Activated B cell treated with CpG ODN at 0.5 μM for 24 hours (primary cell): ENCODE data around the gene MYCBP2. TPM values are rescaled to one million over a fixed set of nuclear protein-coding genes. Genes with fewer than 3 reads are reported as not detected.
"Not testable (repeated sequence)": the region's sequence is repeated elsewhere in the genome, so short reads cannot be mapped to it uniquely, and the experiment has no call there.

ENCODE experiments used
- ATAC-seq: fragments of 200-7000 bp; cut with Tn5 transposase; one replicate; pipeline ENCODE4 v1.10.0; 2021; ENCODE audit warnings: low read depth, mild to moderate bottlenecking, moderate library complexity
- CTCF ChIA-PET: fragments of 350-600 bp; sonication (Branson Sonifier 250); formaldehyde crosslinking; loops from one replicate; lab custom pipeline; 2021; ENCODE audit warnings: antibody characterized with exemption; lab: Charles Lee
- POLR2A ChIA-PET: fragments of 350-600 bp; sonication (Branson Sonifier 250); formaldehyde crosslinking; loops from one replicate; lab custom pipeline; 2021; ENCODE audit warnings: antibody characterized with exemption; lab: Charles Lee
- DNase-seq: peaks from one replicate; pipeline ENCODE4 v3.0.0; 2022
- H3K27ac Mint-ChIP-seq: one replicate; pipeline ENCODE4 v1.8.0; 2020; ENCODE audit warnings: mixed read lengths
- H3K27me3 Mint-ChIP-seq: one replicate; pipeline ENCODE4 v1.8.0; 2021; ENCODE audit warnings: mixed read lengths
- H3K36me3 Mint-ChIP-seq: one replicate; pipeline ENCODE4 v1.8.0; 2021; ENCODE audit warnings: low read depth, mixed read lengths
- H3K4me1 Mint-ChIP-seq: one replicate; pipeline ENCODE4 v1.8.0; 2021; ENCODE audit warnings: mixed read lengths
- H3K4me3 Mint-ChIP-seq: one replicate; pipeline ENCODE4 v1.8.0; 2020; ENCODE audit warnings: mild to moderate bottlenecking, mixed read lengths
- H3K9me3 Mint-ChIP-seq: one replicate; pipeline ENCODE4 v1.8.0; 2020; ENCODE audit warnings: mixed read lengths
- CTCF ChIP-seq: fragments of 200-600 bp; IDR thresholded peaks from one replicate; pipeline ENCODE4 v1.8.0; 2022; ENCODE audit warnings: antibody characterized with exemption, mild to moderate bottlenecking
- intact Hi-C: fragments of 100-400 bp; cut with micrococcal nuclease; formaldehyde crosslinking; loops from one replicate; pipeline ENCODE4 v1.15.1; 2024
- total RNA-seq: library from RNA; stranded (reverse); gene quantifications from 2 replicates; pipeline ENCODE4 v1.2.3, GENCODE V29; 2022

Gene MYCBP2
- total RNA-seq, 1 donor from 2014 or later: 314 TPM

GRCh38 chr13:77290342-77290741, 36.6 kb downstream of the MYCBP2 start:
- ChIA-PET POLR2A (interaction anchor here (0.6 to 2.3 kb wide), 4 partner anchors 9 to 188 kb away, joined by 3 to 15 read pairs (median 6); partner anchors contain the start of gene MYCBP2), CTCF (interaction anchor here (1.9 kb wide), 1 partner anchor 37 kb away, joined by 7 read pairs; the partner anchor contains the start of gene MYCBP2)
- intact Hi-C loops: loop anchor here (1.0 to 2.0 kb wide), 3 partner anchors 9 to 138 kb away; no protein-coding TSS in a partner anchor
- TF ChIP-seq CTCF: no peak
- Mint-ChIP-seq H3K27me3 (no peaks in the 10 kb centered on the region), H3K36me3 (peaks cover 80% of the 10 kb centered on the region), H3K27ac (peak overlapping the region; percentile 59), H3K9me3 (no peaks in the 10 kb centered on the region), H3K4me3 (no peak overlapping the region), H3K4me1 (peaks cover 37% of the 10 kb centered on the region)
- no peak for DNase-seq
- no peak for ATAC-seq

- Mint-ChIP-seq H3K9me3 (no peaks in the 10 kb centered on the region), H3K4me1 (peaks cover 37% of the 10 kb centered on the region), H3K27me3 (no peaks in the 10 kb centered on the region), H3K27ac (no peak overlapping the region), H3K4me3 (no peak overlapping the region), H3K36me3 (peaks cover 80% of the 10 kb centered on the region)
- no peak for ATAC-seq
- CTCF ChIA-PET: no interaction called here
- intact Hi-C loops: loop anchor here (1.0 to 2.0 kb wide), 3 partner anchors 9 to 139 kb away; no protein-coding TSS in a partner anchor
- no peak for DNase-seq
- POLR2A ChIA-PET: interaction anchor here (0.6 to 2.3 kb wide), 3 partner anchors 37 to 189 kb away, joined by 4 to 15 read pairs (median 8); partner anchors contain the start of gene MYCBP2
- TF ChIP-seq CTCF: no peak
Observed at GRCh38 chr13:77289851-77290250, 37.0 kb downstream of the MYCBP2 start.

- DNase-seq, intact Hi-C loops, H3K27me3 Mint-ChIP-seq, H3K4me3 Mint-ChIP-seq, ATAC-seq, H3K9me3 Mint-ChIP-seq: not testable (repeated sequence)
- Mint-ChIP-seq H3K27ac (peak overlapping the region; percentile 43), H3K36me3 (peaks cover 74% of the 10 kb centered on the region), H3K4me1 (peaks cover 17% of the 10 kb centered on the region)
- ChIA-PET POLR2A (interaction anchor here (0.6 to 1.3 kb wide), 3 partner anchors 44 to 193 kb away, joined by 4 to 6 read pairs (median 5); no protein-coding TSS in a partner anchor), CTCF (interaction anchor here (1.3 kb wide), 1 partner anchor 193 kb away, joined by 3 read pairs; no protein-coding TSS in a partner anchor)
Observed at GRCh38 chr13:77285632-77286031, 41.3 kb downstream of the MYCBP2 start.

- peak overlapping the region; percentile 43 for H3K27ac Mint-ChIP-seq
- H3K4me1 Mint-ChIP-seq: peaks cover 12% of the 10 kb centered on the region
- H3K36me3 Mint-ChIP-seq: peaks cover 74% of the 10 kb centered on the region
- DNase-seq (no peak), ATAC-seq (no peak)
- ChIA-PET CTCF (interaction anchor here (0.6 to 1.3 kb wide), 2 partner anchors 118 to 193 kb away, joined by 3 read pairs; no protein-coding TSS in a partner anchor), POLR2A (interaction anchor here (0.6 to 1.7 kb wide), 3 partner anchors 42 to 193 kb away, joined by 4 to 5 read pairs (median 4); partner anchors contain the start of gene MYCBP2)
- no peak for TF ChIP-seq CTCF
- intact Hi-C loops: no loop called here
- no peak overlapping the region for H3K4me3 Mint-ChIP-seq
- H3K9me3 Mint-ChIP-seq: no peaks in the 10 kb centered on the region
- H3K27me3 Mint-ChIP-seq: no peaks in the 10 kb centered on the region
Observed at GRCh38 chr13:77285098-77285497, 41.8 kb downstream of the MYCBP2 start.

DNA sequence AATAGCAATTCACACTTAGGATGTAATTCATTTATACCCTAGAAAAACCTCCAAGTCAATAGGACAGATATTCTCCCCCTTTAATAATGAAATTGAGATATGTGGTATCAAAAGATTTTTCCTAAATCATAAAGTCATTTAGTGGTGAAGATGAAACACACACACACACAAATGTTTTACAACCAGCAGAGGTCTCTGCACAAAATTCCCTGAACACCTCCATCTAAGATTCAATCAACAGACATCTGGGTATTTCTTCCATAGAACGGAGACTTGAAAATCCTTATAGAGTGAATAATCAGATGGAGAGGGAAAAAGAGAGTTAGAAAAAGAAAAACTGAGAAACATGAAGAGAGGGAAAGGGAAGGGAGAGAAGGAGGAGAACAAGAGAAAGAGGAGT, 52.8 kb downstream of the MYCBP2 start:
- intact Hi-C loops: loop anchor here (1.0 to 5.0 kb wide), 3 partner anchors 53 to 293 kb away; partner anchors contain the start of gene MYCBP2
- Mint-ChIP-seq H3K27ac (peak overlapping the region; percentile 59), H3K4me1 (peaks cover 20% of the 10 kb centered on the region), H3K27me3 (no peaks in the 10 kb centered on the region), H3K9me3 (no peaks in the 10 kb centered on the region), H3K36me3 (peaks cover 72% of the 10 kb centered on the region), H3K4me3 (no peak overlapping the region)
- ChIA-PET POLR2A (no interaction called here), CTCF (interaction anchor here (1.2 to 4.1 kb wide), 6 partner anchors 51 to 204 kb away, joined by 3 to 38 read pairs (median 4); partner anchors contain the start of gene MYCBP2)
- no peak for ATAC-seq
- no peak for DNase-seq
- no peak for TF ChIP-seq CTCF
